NCI-H2107 (cell line): ENCODE data around the gene TEX264.

Experiments used
- DNase-seq: peaks from one replicate; lab custom pipeline; 2025; lab: John Stamatoyannopoulos, UW

The TEX264 gene

DNA sequence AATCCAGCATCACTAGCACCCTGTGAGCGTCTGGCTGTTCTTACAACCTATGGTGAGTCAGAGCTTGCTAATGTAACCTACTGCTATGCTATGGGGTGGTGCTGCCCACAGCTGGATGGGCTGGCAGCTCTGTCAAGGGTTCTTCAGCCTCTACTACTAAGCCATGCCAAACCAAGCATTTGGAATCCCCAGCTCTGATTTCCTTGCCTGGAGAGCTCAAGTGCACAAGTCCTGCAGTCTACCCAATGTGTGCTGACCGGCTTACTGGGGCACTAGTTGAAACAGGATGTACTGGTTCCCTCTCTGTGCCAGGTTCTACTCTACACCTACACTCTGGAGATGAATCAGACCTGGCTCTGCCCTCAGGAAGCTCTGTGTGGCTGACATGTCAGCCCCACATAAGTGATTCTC, 4.2 kb downstream of the TEX264 start:
- DNase-seq, result no peak

DNA sequence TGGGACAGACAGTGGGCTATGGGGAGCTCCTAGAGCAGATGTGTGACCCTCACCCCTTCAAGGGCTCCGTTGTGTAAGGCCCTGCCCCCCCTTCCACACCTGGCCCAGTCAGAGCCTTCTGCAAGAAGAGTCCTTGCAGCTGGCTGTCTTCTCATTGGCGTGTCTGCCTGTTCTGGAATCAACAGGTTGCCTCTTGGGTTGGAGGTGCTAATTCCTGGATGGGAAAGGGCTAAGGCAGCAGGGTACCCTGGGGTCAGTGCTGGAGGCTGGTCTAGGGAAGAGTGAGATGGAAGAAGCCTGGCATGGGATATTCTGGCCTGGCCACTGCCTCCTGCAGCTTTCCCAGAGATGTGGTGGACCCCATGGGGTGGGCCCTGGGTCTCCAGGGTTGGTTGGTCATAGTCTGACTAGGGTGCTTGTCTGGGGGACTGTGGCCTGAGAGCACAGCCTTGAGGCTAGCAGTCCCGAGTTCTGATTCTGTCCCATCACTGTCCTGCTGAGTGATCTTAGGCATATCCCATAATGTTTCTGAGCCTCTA, 5.1 kb downstream of the TEX264 start:
- DNase-seq, result no peak

DNA sequence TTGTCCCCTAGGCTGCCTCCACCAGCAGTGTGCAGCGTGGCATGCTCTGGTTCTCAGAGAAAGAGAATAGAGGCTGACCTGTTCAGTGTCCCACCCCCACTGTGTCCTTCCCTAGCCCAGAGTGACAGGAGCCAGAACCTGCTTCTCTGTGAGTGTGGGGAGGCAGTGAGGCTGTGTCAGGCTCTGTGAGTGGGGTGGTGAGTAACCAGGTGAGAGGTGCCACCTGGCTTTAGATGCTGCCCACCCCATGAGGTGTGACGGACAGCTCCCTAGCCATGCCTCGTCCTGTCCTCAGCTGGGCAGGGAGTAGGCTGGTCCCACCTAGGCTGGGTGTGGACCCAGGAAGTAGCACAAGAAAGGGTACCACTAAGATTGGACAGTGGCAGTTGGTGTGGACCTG, 6.3 kb downstream of the TEX264 start:
- no peak for DNase-seq

DNA sequence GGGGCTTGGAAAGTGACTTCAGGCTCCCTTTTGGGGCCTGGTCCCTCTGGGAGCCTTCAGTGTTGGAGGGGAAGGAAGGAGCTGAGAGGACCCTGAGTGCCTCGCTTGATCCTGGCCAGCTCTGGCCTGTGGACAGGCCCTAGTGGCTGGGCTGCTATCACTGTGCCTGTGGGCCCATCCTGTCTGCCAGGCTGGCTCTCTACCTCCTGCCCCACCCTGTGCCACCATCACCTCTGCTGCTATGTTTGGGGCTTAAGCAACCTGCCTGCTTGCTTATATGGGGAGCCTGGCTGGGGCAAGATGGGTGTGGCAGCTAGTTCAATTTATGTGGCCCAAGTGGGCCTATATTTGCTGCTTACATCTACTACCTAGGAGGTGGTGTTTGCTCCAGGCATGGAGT, 7.1 kb downstream of the TEX264 start:
- no peak for DNase-seq

DNA sequence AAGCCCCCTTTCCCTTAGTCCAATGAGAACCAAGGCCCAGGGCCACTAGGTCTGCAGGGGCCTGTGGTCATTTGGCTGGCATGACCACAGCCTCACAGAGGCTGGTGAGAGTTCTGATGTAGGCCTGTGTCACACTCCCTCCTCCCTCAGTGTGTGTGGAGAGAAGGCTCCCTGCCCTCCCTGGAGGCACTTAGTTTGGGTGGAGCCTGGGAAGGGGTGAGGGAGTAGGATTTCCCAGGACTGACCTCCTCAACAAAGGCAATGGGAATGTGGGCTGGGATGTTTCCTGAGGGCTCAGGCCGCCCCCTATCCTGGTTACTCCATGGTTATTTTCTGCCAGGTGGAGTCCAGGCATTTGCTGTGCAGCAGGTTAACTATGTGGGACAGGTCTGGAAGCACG, 7.6 kb downstream of the TEX264 start:
- DNase-seq, result no peak

DNA sequence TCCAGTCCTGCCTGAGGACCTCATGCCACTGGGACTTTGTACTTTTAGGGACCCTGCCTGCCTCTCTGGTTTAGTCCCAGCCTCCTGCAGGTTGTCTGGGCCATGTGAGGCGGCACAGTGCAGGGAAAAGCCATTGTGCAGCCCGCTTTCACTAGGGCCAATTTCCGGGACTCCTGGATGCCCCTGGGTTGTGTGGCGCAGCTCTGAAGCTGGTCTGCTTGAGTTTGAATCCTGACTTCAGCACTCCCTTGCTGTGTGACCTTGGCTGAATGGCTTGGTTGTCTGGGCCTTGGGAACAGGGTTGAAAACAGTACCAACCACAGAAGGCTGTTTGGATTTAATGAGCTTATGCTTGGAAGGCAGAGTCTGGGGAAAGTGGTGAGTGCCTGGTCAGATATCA, 8.3 kb downstream of the TEX264 start:
- DNase-seq, result no peak

DNA sequence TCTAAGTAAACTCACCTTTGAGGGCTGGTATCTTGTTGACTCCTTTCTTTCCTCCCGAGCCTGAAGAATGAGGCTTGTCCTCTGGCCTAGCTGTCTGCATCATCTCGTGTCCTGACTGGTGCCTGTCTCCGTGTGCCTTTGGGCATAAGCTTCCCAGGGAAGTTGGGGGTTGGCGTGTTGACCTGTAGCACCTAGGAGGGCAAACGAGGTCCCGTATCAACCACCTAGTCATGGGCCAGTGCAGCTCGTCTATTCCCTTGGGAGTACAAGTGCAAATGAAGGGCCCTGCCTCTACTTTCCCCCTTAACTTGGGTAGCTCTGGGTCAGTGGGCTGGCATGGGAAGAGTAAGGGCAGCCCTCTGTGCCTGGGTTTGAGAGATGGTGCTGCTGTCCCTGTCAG, 8.7 kb downstream of the TEX264 start:
- no peak for DNase-seq

DNA sequence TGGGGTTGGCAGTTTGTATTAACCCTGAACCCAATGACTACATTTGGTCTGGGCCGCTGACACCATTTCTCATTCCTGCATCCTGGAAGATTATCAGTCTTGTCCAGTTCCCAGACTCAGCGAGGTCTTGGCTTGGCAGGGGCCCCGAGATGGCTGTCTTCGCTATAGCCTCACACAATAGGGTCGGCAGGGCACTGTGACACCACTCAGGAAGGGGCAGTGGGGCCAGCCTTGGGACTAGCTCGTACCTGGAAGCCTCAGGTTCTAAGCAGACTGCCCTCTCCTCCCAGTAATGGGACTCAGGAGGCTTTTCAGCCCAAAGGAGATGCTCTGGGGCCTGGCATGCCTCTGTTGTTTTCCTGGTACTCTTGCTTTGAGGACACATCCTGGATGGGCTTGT, 9.1 kb downstream of the TEX264 start:
- DNase-seq, result no peak

DNA sequence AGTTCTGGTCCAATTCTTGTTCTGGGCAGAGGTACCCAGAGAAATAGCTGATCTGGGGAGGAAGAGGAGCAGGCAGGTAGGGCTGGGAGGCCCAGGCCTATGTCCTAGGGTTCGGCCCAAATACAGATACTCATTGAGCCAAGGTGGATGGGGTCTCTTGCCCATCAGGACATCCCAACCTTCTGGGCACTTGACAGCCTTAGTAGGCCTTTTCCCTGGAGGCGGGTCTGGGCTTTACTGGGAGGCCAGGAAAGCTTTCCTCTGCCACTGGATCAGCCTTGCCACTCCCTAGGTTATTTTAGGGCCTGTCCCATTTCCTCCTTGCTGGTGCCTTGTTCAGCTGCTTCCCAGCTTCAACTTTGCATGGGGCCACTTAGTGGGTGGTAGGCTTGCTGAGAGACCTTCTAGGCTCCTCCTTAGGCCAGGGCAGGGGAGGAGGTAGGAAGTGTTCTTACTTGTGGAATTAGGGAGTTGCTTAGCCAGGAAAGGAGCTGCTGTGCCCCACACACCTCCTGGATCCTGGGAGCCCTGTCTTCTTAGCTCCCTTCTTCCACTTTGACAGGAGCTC, 9.7 kb downstream of the TEX264 start:
- no peak for DNase-seq

DNA sequence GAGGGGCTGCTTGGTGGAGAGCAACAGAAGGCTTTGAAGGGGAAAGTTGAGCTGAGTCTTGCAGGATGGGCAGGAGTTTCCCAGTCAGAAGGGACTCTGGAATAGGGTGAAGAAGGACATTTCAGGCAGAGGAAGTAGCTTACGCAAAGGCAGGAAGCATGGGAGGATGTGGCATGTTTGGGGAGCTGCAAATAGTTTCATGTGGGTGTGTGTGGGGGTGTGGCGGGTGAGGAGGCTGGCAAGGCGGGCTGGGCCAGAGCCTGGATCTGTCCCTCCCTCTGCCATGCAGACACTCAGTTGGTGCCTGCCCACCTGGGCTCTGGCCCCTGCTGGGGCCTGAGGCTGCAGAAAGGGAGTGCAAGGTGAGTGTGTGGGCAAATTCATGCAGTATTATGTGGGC, 10.4 kb downstream of the TEX264 start:
- DNase-seq, result no peak

DNA sequence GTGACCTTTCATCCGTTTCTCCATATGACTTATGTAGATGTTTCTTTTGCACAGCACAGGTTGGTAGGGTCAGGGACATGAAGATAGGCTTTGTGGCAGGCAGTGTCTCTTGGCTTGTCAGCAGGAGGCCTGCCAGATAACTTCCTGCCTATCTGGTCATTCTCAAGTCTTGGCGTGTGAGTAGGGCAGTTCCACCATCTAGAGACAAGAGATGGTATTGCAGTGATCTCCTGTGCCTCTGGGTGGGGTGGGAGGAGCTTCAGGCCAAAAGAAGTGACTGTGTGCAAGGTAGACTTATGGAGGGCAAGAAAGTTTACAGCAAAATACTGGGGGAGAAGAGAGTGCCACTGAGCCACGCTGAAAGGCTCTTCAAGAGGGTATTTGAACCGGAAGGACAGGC, 11.0 kb downstream of the TEX264 start:
- no peak for DNase-seq

DNA sequence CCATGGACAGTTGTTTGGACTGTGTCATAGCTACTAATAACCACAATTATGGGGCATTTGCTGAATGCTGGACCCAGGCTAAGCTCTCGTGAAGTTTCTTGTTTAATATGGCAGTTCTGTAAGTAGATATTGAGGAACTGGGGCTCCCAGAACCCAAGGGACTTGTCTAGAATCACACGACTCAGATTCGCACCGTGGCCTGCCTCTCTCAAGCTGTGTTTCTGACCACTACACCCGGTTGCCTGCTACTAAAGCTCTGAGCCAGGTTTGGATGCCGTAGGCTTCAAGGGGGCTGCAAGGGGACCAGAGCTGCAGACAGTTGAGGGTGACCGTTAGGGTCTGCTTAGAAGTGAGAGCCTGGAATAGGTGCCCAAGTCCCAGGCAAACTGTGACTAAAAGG, 11.5 kb downstream of the TEX264 start:
- DNase-seq, result no peak

DNA sequence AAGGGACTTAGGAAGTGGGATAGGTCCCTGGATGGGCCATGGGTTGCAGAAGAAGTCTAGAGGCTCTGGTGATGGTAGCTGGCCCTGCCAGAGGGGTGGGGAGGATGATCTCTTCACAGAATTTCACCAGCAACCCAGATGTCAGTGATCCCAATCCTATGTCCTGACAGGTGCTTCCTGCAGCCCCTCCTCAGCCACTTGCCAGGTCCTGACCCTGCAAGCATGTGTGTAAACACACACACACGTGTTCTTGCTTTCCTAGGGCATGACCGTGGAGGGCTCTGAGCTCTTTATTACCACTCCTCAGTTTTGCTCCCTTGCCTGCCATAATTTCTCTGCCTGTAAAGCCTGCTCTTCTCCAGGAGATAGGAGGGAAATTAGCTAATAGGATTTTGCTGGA, 12.5 kb downstream of the TEX264 start:
- no peak for DNase-seq

DNA sequence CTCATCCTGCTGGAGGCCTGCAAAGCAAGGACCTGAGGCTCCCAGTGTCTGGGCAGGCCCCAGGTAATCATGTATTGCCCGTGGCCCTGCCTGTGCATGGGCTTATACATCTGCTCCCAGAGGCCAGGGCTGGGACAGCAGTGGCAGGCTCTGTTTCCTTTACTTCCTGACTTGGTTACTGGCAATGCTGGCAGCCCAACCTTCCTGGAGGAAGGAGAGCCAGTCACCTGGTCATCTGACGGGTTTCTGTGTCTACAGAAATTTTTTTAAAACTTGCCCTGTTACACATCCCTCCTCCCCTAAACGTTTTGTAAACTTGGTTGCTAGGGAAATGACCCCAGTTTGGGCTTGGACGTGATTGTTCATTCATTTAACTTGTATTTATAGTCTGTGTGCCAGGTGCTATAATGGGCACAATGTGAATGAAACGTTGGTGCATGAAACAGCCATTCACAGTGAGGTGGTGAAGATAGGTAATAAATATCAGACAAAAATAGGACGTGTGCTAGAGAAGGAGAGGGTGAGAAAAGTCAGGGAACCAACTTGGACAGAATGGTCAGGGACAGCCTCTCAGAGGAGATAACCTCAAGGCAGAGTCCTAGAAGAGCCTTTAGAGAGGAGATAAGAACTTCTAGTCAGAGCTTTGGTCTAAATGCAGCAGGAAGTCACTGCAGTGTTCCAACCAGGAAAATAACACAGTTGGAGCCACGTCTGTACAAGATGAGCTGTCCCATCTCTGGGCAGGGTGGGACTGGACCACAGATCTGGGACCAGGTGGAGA, 14.1 kb downstream of the TEX264 start:
- no peak for DNase-seq

DNA sequence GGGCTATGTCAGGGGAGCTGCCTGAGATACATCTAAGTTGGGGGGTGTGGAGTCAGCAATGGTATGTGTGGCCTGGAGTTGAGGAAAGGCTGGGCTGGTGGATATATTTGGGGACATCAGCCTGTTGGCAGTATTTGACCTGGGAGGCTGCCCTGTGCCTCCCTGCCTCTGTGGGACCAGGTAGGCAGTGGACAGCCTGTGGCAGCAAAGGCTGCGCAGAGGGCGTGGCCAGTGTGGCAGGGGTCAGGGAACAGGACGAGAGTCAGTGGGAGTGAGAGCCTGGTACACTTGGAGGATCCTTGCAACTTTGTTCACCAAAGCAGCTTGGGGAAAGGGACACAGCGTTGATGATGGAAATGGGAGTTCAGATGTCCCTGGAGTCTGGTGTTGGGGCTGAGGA, 15.0 kb downstream of the TEX264 start:
- DNase-seq, result no peak

DNA sequence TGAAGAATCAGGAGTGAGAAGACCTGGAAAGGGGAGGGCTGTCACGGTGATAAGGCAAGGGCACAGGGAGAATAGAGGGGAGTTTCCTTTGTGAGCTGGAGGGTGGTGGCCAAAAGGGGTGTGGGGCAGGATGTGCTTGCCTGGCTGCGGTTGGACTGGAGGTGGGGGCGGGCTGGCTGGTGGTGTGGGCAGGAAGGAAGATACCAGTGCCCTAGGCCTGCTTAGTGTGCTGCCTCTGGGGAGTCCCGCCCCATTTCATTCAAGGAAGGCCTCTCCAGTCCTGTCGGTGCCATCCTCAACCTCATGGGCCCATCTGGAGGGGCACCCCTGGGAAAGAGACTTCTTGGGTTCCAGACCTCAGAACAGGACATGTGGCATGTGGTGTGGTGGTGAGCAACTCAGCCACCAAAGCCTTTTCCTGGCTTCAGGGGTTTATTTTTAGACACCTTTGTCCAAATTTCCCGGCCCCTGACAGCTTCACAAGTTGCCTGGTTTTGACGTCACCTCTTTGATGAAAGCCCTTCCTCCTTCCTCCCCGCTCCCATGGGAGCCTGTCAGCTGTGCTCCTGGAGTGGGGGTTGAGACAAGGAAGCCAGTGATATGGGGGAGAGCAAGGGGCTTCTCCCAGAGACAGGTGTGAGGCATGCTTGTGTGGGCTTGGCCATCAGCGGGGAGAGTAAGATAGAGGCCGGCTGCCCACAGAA, 15.6 kb downstream of the TEX264 start:
- no peak for DNase-seq

DNA sequence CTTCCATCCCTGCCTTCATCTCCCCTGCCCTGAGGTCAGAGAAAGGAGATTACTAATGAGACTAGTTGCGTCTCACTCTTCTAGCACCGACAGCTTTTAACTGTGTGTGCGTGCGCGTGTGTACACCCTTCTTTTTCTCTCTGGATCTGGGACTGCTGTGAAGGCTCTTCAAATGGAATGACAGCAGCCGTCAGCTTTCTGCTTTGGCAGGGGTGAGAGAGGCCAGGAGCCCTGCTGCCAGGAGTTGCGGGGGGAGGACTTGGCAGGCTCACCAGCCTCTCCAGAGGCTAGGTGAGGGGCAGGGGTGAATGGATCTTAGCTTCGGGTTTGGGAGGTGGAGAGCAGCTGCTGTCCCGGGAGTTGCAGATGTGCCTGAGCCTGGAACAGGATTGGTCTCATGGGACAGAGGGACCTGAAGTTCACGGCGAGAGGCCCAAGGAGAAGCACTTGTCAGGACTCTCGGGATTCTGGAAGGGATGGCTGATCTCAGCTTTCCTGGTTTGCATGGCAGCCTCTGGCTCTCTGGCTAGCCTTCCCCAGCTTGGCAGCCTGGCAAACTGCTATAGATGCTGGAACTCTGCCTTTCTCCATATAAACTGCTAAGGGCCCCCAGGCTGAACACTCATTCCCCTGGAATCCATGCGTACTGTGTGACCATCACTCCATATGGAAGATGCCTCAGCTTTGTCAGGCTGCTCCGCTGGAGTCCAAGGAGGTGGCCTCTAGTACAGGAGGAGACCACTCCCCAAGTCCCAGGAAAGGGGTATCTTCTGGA, 16.6 kb downstream of the TEX264 start:
- DNase-seq, result no peak

DNA sequence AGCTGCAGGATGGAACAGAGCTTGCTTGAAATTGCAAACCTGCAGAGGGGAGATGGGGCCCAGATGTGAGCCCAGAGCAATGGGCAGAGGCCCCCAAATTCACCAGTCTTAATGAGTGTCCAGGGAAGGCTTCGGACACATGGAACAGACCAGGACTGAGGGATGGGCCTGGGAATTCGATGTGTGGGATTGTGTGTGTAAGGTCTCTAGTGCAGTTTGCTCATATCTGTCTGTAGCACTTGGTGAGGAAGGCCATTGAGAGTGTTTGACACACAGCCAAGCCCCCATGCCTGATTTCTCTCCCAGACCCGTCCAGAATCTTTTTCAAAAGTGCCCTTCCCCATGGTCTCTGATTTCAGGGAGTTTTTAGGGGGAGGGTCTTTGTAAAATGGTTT, 17.2 kb downstream of the TEX264 start:
- no peak for DNase-seq

DNA sequence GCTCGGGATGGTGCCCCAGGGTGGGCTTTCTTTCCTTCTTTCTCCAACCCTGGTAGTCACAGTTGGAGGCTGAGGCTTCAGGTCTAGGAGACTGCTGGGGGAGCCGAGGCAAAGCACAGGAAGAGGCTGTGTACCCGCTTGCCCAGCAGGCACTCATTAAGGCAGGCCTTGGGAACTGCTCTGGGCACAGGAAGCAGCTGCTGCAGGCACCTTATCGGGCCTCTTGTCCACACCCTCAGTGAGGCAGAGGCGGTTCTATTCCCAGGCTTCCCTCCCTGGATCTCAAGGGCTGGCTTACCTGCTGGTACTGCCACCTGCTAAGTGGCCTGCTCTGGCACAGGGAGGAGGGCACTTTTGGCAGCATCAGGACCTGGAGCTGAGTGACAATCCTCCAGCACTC, 20.0 kb downstream of the TEX264 start:
- DNase-seq, result no peak

DNA sequence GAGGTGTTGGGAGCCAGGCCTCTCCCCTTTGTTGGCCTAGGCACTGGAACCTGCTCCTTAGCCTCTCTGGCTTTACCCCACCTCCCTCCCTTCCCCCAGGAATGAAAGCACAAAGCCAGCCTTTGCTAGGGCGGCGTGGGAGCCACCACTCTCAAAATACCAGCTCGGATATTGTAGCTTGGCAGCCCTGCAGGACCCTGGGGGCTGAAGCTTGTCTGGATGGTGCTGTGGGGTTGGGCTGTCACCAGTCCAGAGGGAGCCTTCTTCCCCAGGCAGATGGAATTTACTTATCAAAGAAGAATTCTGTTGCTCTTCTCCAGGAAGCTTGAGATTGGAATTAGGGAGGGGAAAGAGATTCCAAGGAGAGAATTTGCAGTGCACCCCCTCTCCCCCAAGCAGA, 20.9 kb downstream of the TEX264 start:
- no peak for DNase-seq

DNA sequence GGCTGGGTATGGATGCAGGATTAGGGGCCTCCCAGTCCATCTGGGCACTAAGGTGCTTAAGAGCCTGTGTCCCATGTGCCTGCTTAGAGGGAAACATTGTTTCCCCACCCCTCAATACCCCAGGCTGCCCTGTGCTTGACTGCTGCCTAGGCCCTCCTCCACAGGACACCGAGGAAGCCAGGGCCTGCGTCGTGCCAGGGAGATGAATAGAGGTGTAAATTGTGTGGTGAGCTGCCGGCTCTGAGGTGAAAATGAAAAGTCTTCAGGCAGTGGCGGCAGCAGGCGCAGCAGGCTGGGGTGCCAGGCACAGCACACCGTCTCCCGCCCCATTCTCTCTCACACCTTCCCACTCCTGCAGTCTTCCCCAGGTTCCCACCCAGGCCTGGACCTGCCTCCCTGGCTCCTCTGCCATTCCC, 21.9 kb downstream of the TEX264 start:
- DNase-seq, result no peak

DNA sequence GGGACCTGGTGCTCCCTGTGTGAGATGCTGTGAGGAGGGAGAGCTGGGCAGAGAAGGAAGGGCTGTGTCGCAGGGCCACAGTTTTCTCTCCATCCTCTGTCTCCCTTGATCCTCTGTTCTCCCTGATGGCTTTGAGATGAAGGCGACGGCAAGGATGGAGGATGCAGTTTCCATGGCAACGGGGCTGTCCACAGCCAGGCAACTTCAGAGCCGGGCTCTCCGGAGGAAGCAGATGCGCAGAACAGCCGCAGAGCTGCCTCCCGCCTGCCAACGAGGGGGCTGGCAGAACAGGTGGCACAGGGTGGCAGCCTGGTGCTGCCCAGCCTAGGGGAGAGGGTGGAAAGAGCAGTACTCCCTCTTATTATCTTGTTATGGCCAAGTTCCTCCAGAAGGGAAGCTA, 25.9 kb downstream of the TEX264 start:
- no peak for DNase-seq

DNA sequence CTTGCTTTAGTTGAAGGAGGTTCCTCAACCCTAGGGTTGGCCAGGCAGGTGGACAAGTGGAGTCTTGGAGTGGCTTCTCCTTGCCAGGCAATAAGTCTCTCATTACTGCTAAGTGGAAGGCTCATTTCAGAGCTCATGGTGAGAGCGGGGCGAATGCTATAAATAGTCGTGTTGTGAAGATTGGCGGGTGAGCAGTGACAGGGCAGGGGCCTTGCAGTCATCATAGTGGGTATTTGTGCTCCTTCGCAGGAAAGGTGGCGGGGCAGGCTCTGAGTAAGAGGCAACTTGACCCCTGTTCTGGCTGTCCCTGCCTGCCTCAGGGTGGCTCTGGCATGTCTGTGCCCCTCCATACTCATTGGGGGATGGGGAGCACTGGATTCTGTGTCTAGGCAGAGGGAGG, 27.2 kb downstream of the TEX264 start:
- DNase-seq, result no peak
